Measurements from ENCODE around the gene FGF2.
"Not testable (repeated sequence)": the region's sequence is repeated elsewhere in the genome, so short reads cannot be mapped to it uniquely, and the experiment has no call there.

FGF2 gene

DNA sequence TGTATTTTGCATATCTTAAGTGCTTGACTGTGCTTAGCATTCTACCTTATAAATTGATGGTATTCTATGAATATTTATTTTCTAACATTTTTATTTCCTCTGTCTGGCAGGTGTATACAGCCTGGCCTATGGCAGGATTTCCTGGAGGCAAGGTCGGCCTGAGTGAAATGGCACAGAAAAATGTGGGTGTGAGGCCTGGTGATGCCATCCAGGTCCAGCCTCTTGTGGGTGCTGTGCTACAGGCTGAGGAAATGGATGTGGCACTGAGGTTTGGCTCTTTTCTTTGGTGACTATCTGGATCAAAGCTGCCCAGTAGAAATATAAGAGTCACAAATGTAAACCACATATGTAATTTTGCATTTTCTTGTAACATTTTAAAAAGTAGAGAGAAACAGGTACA lies 102.3 kb downstream of the FGF2 start:
- DNase-seq (ENCODE audit: low spot score) = no peak

- DNase-seq (ENCODE audit: low spot score) = no peak
Observed at GRCh38 chr4:122930862-122931261, 104.2 kb downstream of the FGF2 start.

DNA sequence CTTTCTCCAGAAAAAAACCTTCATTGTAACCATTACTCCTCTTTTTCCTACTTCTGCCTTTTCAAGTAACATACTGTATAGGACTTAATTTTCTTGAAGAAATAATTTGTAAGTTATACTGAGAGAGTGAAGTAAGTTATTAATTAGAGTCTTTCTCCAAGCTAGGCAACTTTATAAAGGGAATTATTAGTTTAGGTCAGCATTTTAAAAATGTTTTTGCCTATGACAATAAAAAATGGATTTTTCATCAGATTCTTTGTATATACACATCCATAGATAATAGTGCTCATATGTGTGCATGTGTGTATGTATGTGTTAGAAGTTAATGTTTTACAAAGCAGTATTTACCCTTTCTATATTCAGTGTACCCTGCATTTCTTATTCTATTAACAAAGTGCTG lies 106.1 kb downstream of the FGF2 start:
- DNase-seq (ENCODE audit: low spot score) = no peak

GRCh38 chr4:122945136-122945535 lies 118.5 kb downstream of the FGF2 start:
- DNase-seq (ENCODE audit: low spot score) = not testable (repeated sequence)

DNA sequence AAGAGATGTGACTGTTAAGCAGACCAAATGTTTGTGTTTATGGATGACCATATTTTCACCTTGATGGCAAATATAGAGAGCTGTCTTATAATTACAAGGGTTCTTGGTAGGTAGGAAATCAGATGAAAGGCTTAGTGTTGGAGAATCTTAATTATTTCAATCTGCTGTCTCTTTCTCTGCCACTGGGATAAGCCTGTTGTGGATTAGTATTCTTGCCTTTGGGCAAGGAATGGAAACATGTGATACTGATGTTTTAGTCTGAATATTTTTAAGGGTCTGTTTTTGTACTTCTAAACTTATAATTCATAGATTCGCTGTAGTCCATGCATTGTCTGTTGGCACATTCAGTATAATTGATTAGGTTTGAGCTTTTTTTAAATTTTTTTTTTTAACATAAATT lies 119.5 kb downstream of the FGF2 start:
- DNase-seq (ENCODE audit: low spot score) = no peak
